Measurements from ENCODE around the gene KDM3A.

- no peak for TF ChIP-seq POLR2A (IDR thresholded peaks at IDR 0.05)
- no peak for TF ChIP-seq POLR2AphosphoS5 (IDR thresholded peaks at IDR 0.05)
Measured at GRCh38 chr2:86454238-86454637, 13.1 kb downstream of the KDM3A start.

Measured in sigmoid colon (tissue), 4 donors.